GM18861 (cell line): ENCODE data around the gene XPNPEP2.

Source experiments
- ATAC-seq: cut with Tn5 transposase; IDR thresholded peaks from one replicate; pipeline ENCODE4 v1.9.1; 2021; ENCODE audit not compliant: unreplicated experiment

XPNPEP2 gene

GRCh38 chrX:129793604-129794191, 54.9 kb downstream of the XPNPEP2 start:
- no peak for ATAC-seq

- ATAC-seq, result no peak
These were observed 56.8 kb downstream of the XPNPEP2 start for GRCh38 chrX:129795584-129795983.

GRCh38 chrX:129797251-129797906, 58.6 kb downstream of the XPNPEP2 start:
- no peak for ATAC-seq

- ATAC-seq, result no peak
These were observed 59.7 kb downstream of the XPNPEP2 start for GRCh38 chrX:129798456-129798855.

GRCh38 chrX:129798888-129799287, 60.1 kb downstream of the XPNPEP2 start:
- no peak for ATAC-seq

- no peak for ATAC-seq
These were observed 61.4 kb downstream of the XPNPEP2 start for GRCh38 chrX:129800186-129800585.

GRCh38 chrX:129802863-129803262, 64.1 kb downstream of the XPNPEP2 start:
- no peak for ATAC-seq

- no peak for ATAC-seq
These were observed 66.0 kb downstream of the XPNPEP2 start for GRCh38 chrX:129804806-129805205.

GRCh38 chrX:129808158-129808828, 69.5 kb downstream of the XPNPEP2 start:
- ATAC-seq, result no peak

GRCh38 chrX:129808829-129809796, 70.3 kb downstream of the XPNPEP2 start:
- no peak for ATAC-seq

GRCh38 chrX:129813662-129814368, 75.0 kb downstream of the XPNPEP2 start:
- ATAC-seq, result no peak

- ATAC-seq, result no peak
These were observed 79.3 kb downstream of the XPNPEP2 start for GRCh38 chrX:129818123-129818522.
